CD4-positive, alpha-beta T cell treated with Interleukin-4 for 1 hour (primary cell): Measurements from ENCODE around the gene AMOTL1.
"Not testable (repeated sequence)": the region's sequence is repeated elsewhere in the genome, so short reads cannot be mapped to it uniquely, and the experiment has no call there.

ENCODE experiments used
- DNase-seq, 2 donors: peaks; one replicate each; pipeline ENCODE4 v3.0.0-alpha.2; 2020 to 2022

AMOTL1 gene

GRCh38 chr11:94795476-94796189 lies 27.5 kb downstream of the AMOTL1 start:
- no peak for DNase-seq

GRCh38 chr11:94796190-94796580 lies 28.0 kb downstream of the AMOTL1 start:
- no peak for DNase-seq

GRCh38 chr11:94796863-94797262 lies 28.7 kb downstream of the AMOTL1 start:
- DNase-seq: no peak

GRCh38 chr11:94799726-94800125 lies 31.6 kb downstream of the AMOTL1 start:
- no peak for DNase-seq

- no peak for DNase-seq
These were observed 32.3 kb downstream of the AMOTL1 start for GRCh38 chr11:94800414-94800813.

GRCh38 chr11:94801866-94802460 lies 33.8 kb downstream of the AMOTL1 start:
- no peak for DNase-seq

GRCh38 chr11:94802501-94802900 lies 34.3 kb downstream of the AMOTL1 start:
- DNase-seq: no peak

GRCh38 chr11:94803491-94803890 lies 35.3 kb downstream of the AMOTL1 start:
- no peak for DNase-seq

GRCh38 chr11:94804874-94805273 lies 36.7 kb downstream of the AMOTL1 start:
- DNase-seq: no peak

- no peak for DNase-seq
These were observed 37.9 kb downstream of the AMOTL1 start for GRCh38 chr11:94806014-94806413.

GRCh38 chr11:94806419-94806818 lies 38.3 kb downstream of the AMOTL1 start:
- no peak for DNase-seq

GRCh38 chr11:94809251-94809650 lies 41.1 kb downstream of the AMOTL1 start:
- DNase-seq: no peak

- DNase-seq: not testable (repeated sequence)
These were observed 44.9 kb downstream of the AMOTL1 start for GRCh38 chr11:94812724-94813720.

GRCh38 chr11:94814272-94814976 lies 46.3 kb downstream of the AMOTL1 start:
- no peak for DNase-seq

- DNase-seq: no peak
These were observed 47.7 kb downstream of the AMOTL1 start for GRCh38 chr11:94815705-94816344.

GRCh38 chr11:94820480-94820879 lies 52.3 kb downstream of the AMOTL1 start:
- DNase-seq: no peak

- no peak for DNase-seq
These were observed 53.3 kb downstream of the AMOTL1 start for GRCh38 chr11:94821439-94821838.

GRCh38 chr11:94822080-94822479 lies 53.9 kb downstream of the AMOTL1 start:
- no peak for DNase-seq

GRCh38 chr11:94823102-94823732 lies 55.1 kb downstream of the AMOTL1 start:
- no peak for DNase-seq

GRCh38 chr11:94825031-94825430 lies 56.9 kb downstream of the AMOTL1 start:
- no peak for DNase-seq

- no peak for DNase-seq
These were observed 57.3 kb downstream of the AMOTL1 start for GRCh38 chr11:94825481-94825880.

GRCh38 chr11:94826415-94826814 lies 58.3 kb downstream of the AMOTL1 start:
- no peak for DNase-seq
